Activated CD4-positive, CD25-positive, alpha-beta regulatory T cell treated with anti-CD3 and anti-CD28 coated beads, Interleukin-2, amount 50 U/mL, for 16 hours (primary cell): ENCODE measurements around the gene SIDT2.

Experiments
- DNase-seq: peaks from one replicate; pipeline ENCODE4 v3.0.0-alpha.2; 2020; ENCODE audit warnings: low read depth, low spot score

Gene SIDT2

GRCh38 chr11:117189191-117189940 is 10.8 kb downstream of the SIDT2 start:
- no peak for DNase-seq

- DNase-seq: no peak
Measured at GRCh38 chr11:117189941-117190544, 11.5 kb downstream of the SIDT2 start.

GRCh38 chr11:117191680-117192400 is 13.3 kb downstream of the SIDT2 start:
- no peak for DNase-seq

- DNase-seq: no peak
Measured at GRCh38 chr11:117192401-117192875, 13.9 kb downstream of the SIDT2 start.

GRCh38 chr11:117193130-117194020 is 14.8 kb downstream of the SIDT2 start:
- DNase-seq: no peak

GRCh38 chr11:117194267-117194666 is 15.7 kb downstream of the SIDT2 start:
- no peak for DNase-seq

GRCh38 chr11:117195258-117195657 is 16.7 kb downstream of the SIDT2 start:
- DNase-seq: no peak

GRCh38 chr11:117195761-117196160 is 17.2 kb downstream of the SIDT2 start:
- no peak for DNase-seq

- no peak for DNase-seq
Measured at GRCh38 chr11:117197006-117197405, 18.5 kb downstream of the SIDT2 start.

GRCh38 chr11:117197516-117198456 is 19.2 kb downstream of the SIDT2 start:
- DNase-seq: no peak

- DNase-seq: no peak
Measured at GRCh38 chr11:117198613-117199012, 20.1 kb downstream of the SIDT2 start.

GRCh38 chr11:117199053-117199915 is 20.7 kb downstream of the SIDT2 start, which contains the start of gene TAGLN:
Gene TAGLN, plus strand, starts transcription at chr11:117199370. Its CDS starts 3,644 bp downstream, at chr11:117203014.
- DNase-seq: no peak

- no peak for DNase-seq
Measured at GRCh38 chr11:117199916-117200812, 21.6 kb downstream of the SIDT2 start.

GRCh38 chr11:117200813-117201657 is 22.5 kb downstream of the SIDT2 start:
- DNase-seq: no peak

GRCh38 chr11:117201658-117202305 is 23.2 kb downstream of the SIDT2 start:
- no peak for DNase-seq

GRCh38 chr11:117202386-117203068 is 24.0 kb downstream of the SIDT2 start:
- no peak for DNase-seq
